ENCODE results near the gene VPS37D.
"Not testable (repeated sequence)": the region's sequence is repeated elsewhere in the genome, so short reads cannot be mapped to it uniquely, and the experiment has no call there.

The VPS37D gene

DNA sequence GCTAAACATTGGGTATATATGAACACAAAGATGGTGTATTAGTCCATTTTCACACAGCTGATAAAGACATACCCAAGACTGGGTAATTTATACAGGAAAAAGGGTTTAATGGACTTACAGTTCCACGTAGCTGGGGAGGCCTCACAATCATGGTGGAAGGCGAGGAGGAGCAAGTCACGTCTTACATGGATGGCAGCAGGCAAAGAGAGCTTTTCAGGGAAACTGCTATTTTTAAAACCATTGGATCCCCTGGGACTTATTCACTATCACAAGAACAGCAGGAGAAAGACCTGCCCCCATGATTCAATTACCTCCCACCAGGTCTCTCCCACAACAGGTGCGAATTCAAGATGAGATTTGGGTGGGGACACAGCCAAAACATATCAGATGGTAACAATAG is 12.3 kb upstream of the VPS37D start:
- CTCF ChIA-PET, H3K4me3 Mint-ChIP-seq, H3K4me1 Mint-ChIP-seq, DNase-seq, H3K36me3 Mint-ChIP-seq, H3K27ac Mint-ChIP-seq, H3K9me3 Mint-ChIP-seq: not testable (repeated sequence)
- peaks cover 36% of the 10 kb centered on the region for H3K27me3 Mint-ChIP-seq

GRCh38 chr7:73659983-73660382 is 7.6 kb upstream of the VPS37D start:
- CTCF ChIA-PET = no interaction called here
- H3K27ac Mint-ChIP-seq = no peak overlapping the region
- DNase-seq = no peak

DNA sequence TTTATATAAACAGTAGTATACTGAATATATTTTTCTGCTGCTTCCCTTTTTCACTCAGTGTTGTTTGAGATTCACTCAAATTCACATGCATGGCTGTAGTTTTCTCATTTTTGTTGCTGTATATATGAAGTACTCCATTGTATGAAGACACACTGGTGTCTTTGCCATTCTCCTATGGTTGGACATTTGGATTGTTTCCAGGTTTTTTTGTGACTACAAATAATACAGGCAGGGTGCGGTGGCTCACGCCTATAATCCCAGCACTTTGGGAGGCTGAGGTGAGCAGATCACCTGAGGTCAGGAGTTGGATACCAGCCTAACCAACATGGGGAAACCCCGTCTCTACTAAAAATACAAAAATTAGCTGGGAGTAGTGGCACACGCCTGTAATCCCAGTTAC is 7.0 kb upstream of the VPS37D start:
- H3K36me3 Mint-ChIP-seq, H3K4me3 Mint-ChIP-seq, CTCF ChIA-PET, H3K9me3 Mint-ChIP-seq, H3K4me1 Mint-ChIP-seq, DNase-seq, H3K27ac Mint-ChIP-seq: not testable (repeated sequence)
- peaks cover 52% of the 10 kb centered on the region for H3K27me3 Mint-ChIP-seq

More at GRCh38 chr7:73659983-73660382, 7.6 kb upstream of the VPS37D start:
- H3K9me3 Mint-ChIP-seq = peaks cover 6% of the 10 kb centered on the region
- no peaks in the 10 kb centered on the region for H3K36me3 Mint-ChIP-seq
- peaks cover 46% of the 10 kb centered on the region for H3K27me3 Mint-ChIP-seq
- no peak overlapping the region for H3K4me3 Mint-ChIP-seq
- no peaks in the 10 kb centered on the region for H3K4me1 Mint-ChIP-seq

DNA sequence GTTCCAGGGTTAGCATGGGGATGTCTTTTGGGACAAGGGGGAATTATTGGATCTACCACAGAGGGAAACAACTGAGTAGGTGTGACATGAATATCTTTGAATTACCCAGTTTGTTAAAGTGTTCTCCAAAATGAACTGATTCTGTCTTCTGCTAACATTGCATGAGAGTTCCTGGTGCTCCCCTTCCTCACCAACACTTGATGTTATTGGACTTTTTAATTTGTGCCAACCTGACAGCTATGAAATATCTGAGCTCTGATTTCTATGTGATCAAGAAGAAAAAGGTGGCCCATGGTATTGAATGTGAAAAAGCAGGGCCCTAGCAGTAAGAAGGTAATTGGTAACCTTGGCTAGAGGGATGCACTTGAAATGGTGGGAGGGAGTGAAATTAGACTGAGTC is 4.6 kb upstream of the VPS37D start:
- H3K9me3 Mint-ChIP-seq = peaks cover 6% of the 10 kb centered on the region
- no peaks in the 10 kb centered on the region for H3K36me3 Mint-ChIP-seq
- H3K4me1 Mint-ChIP-seq = peaks cover 6% of the 10 kb centered on the region
- H3K27ac Mint-ChIP-seq = no peak overlapping the region
- CTCF ChIA-PET = interaction anchor here (1.2 kb wide), 1 partner anchor 56 kb away, joined by 4 read pairs; no protein-coding TSS in a partner anchor
- H3K4me3 Mint-ChIP-seq = no peak overlapping the region
- DNase-seq = no peak
- H3K27me3 Mint-ChIP-seq = peaks cover 70% of the 10 kb centered on the region

DNA sequence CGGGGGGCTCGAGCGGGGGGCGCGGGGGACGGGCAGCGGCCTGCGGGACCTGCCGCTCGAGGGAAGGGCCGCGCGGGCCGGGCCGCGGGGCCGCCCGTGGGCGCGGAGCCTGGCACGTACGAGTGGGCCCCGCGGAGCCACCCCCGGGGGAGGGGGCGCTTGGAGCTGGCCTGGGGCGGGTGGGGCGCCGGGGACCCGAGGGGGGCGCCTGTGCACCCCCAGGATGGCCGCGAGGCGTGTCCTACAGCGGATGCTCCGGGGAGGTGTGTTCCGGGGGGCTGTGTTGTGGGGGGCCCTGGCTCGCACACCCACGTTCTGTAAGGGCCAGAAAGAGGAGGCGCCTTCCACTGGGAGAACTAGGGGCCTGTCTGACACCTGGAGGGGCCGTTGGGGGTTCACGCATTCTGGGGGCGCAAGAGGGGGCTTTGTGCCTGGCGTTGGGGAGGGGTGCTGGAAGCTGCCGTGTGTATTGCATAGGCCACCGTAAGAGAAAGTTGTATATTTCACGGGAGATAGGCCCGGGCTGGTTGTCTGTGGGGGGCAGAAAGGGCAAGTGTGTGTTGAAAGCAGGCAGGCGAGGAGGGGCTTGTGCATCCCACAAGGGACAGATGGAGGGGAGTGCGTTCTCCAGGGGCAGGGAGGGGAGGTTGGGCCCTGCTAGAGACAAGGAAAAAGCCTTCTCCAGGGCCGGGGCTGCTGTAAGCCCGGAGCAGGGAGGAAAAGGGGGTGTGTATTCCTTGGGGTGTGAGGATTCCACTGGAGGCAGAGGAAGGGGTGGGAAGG is 663 bp downstream of the VPS37D start:
- peak; percentile 42 for DNase-seq
- H3K27ac Mint-ChIP-seq = no peak overlapping the region

GRCh38 chr7:73668886-73669230 is 1.2 kb downstream of the VPS37D start:
- CTCF ChIA-PET = interaction anchor here (1.4 to 2.6 kb wide), 2 partner anchors 62 to 65 kb away, joined by 4 to 6 read pairs; no protein-coding TSS in a partner anchor
- Mint-ChIP-seq H3K27me3 (peaks cover 78% of the 10 kb centered on the region), H3K4me1 (peaks cover 11% of the 10 kb centered on the region), H3K9me3 (no peaks in the 10 kb centered on the region), H3K27ac (no peak overlapping the region), H3K36me3 (no peaks in the 10 kb centered on the region), H3K4me3 (peak overlapping the region; percentile 73)
- no peak for DNase-seq

More for the DNA sequence above, 663 bp downstream of the VPS37D start:
- Mint-ChIP-seq H3K27me3 (peaks cover 80% of the 10 kb centered on the region), H3K4me1 (peaks cover 11% of the 10 kb centered on the region), H3K4me3 (peak overlapping the region; percentile 73), H3K36me3 (no peaks in the 10 kb centered on the region), H3K9me3 (peaks cover under 1% of the 10 kb centered on the region)
- CTCF ChIA-PET = interaction anchor here (1.0 to 2.6 kb wide), 2 partner anchors 61 to 64 kb away, joined by 6 to 8 read pairs; no protein-coding TSS in a partner anchor

GRCh38 chr7:73669288-73669701 is 1.7 kb downstream of the VPS37D start:
- Mint-ChIP-seq H3K27ac (no peak overlapping the region), H3K4me3 (no peak overlapping the region), H3K4me1 (peaks cover 11% of the 10 kb centered on the region), H3K9me3 (no peaks in the 10 kb centered on the region), H3K27me3 (peaks cover 75% of the 10 kb centered on the region), H3K36me3 (no peaks in the 10 kb centered on the region)
- no peak for DNase-seq
- CTCF ChIA-PET = interaction anchor here (1.4 to 2.6 kb wide), 2 partner anchors 62 to 65 kb away, joined by 4 to 6 read pairs; no protein-coding TSS in a partner anchor

GRCh38 chr7:73669858-73670385 is 2.3 kb downstream of the VPS37D start:
- CTCF ChIA-PET = interaction anchor here (1.4 to 2.6 kb wide), 2 partner anchors 63 to 66 kb away, joined by 4 to 6 read pairs; no protein-coding TSS in a partner anchor
- Mint-ChIP-seq H3K27me3 (peaks cover 75% of the 10 kb centered on the region), H3K9me3 (no peaks in the 10 kb centered on the region), H3K4me1 (peaks cover 11% of the 10 kb centered on the region), H3K36me3 (no peaks in the 10 kb centered on the region), H3K4me3 (no peak overlapping the region), H3K27ac (no peak overlapping the region)
- DNase-seq = no peak

GRCh38 chr7:73671322-73671661 is 3.7 kb downstream of the VPS37D start:
- H3K4me3 Mint-ChIP-seq = no peak overlapping the region
- H3K27ac Mint-ChIP-seq = no peak overlapping the region
- CTCF ChIA-PET = interaction anchor here (0.7 kb wide), 1 partner anchor 62 kb away, joined by 4 read pairs; no protein-coding TSS in a partner anchor
- H3K9me3 Mint-ChIP-seq = no peaks in the 10 kb centered on the region
- DNase-seq = no peak
- peaks cover 9% of the 10 kb centered on the region for H3K4me1 Mint-ChIP-seq
- H3K27me3 Mint-ChIP-seq = peaks cover 65% of the 10 kb centered on the region
- H3K36me3 Mint-ChIP-seq = no peaks in the 10 kb centered on the region

- no peak for DNase-seq
- H3K27me3 Mint-ChIP-seq = peaks cover 62% of the 10 kb centered on the region
- H3K4me1 Mint-ChIP-seq = peaks cover 9% of the 10 kb centered on the region
- CTCF ChIA-PET = no interaction called here
- no peak overlapping the region for H3K27ac Mint-ChIP-seq
- H3K36me3 Mint-ChIP-seq = no peaks in the 10 kb centered on the region
- no peaks in the 10 kb centered on the region for H3K9me3 Mint-ChIP-seq
- no peak overlapping the region for H3K4me3 Mint-ChIP-seq
Observed at GRCh38 chr7:73671857-73672445, 4.3 kb downstream of the VPS37D start.

DNA sequence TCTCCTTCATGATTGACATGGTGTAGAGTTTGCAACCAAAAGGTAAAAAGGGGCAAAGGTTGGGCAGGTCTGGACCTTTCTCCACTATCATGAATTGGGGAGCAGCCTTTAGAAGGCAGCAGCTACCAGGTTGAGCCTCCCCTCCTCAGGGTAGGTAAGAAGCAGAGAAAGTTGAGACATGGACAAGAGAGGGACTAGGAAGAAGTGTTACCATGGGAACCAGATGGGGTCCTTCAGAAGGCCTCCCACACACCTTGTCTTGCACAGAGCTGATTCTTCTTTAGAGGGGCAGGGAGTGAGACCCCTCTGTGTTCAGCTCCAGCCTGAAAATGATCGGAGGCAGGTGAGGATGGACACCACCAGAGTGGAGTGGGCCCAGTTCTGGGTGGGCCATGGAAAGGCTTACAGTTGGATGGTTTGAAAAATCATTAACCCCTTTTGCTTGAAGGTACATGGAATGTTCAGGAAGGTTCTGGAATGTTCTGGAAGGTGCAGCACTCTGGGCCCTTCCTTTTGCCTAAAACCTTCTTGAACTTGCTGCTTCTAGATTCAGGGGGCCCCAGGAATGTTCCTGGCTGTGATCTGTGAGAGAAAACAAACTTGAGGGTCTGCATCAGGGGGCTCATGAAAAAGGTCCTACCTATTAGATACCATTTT is 7.0 kb downstream of the VPS37D start:
- CTCF ChIA-PET = interaction anchor here (0.5 to 1.0 kb wide), 2 partner anchors 26 to 68 kb away, joined by 3 to 4 read pairs; no protein-coding TSS in a partner anchor
- H3K4me3 Mint-ChIP-seq = no peak overlapping the region
- H3K27me3 Mint-ChIP-seq = peaks cover 39% of the 10 kb centered on the region
- no peak for DNase-seq
- H3K4me1 Mint-ChIP-seq = no peaks in the 10 kb centered on the region
- no peaks in the 10 kb centered on the region for H3K9me3 Mint-ChIP-seq
- no peak overlapping the region for H3K27ac Mint-ChIP-seq
- peaks cover 6% of the 10 kb centered on the region for H3K36me3 Mint-ChIP-seq

GRCh38 chr7:73676062-73676461 is 8.4 kb downstream of the VPS37D start:
- H3K4me1 Mint-ChIP-seq, H3K4me3 Mint-ChIP-seq, CTCF ChIA-PET, DNase-seq, H3K27ac Mint-ChIP-seq, H3K9me3 Mint-ChIP-seq: not testable (repeated sequence)
- Mint-ChIP-seq H3K27me3 (peaks cover 25% of the 10 kb centered on the region), H3K36me3 (peaks cover 10% of the 10 kb centered on the region)

- CTCF ChIA-PET = no interaction called here
- Mint-ChIP-seq H3K4me1 (peaks cover 26% of the 10 kb centered on the region), H3K4me3 (no peak overlapping the region), H3K27me3 (peaks cover 11% of the 10 kb centered on the region), H3K36me3 (peaks cover 15% of the 10 kb centered on the region), H3K9me3 (no peaks in the 10 kb centered on the region), H3K27ac (no peak overlapping the region)
- no peak for DNase-seq
Observed at GRCh38 chr7:73678862-73679261, 11.2 kb downstream of the VPS37D start.

GRCh38 chr7:73679709-73680108 is 12.1 kb downstream of the VPS37D start:
- no peak for DNase-seq
- Mint-ChIP-seq H3K4me1 (peaks cover 29% of the 10 kb centered on the region), H3K27ac (no peak overlapping the region), H3K36me3 (peaks cover 17% of the 10 kb centered on the region), H3K9me3 (no peaks in the 10 kb centered on the region), H3K4me3 (no peak overlapping the region), H3K27me3 (peaks cover 6% of the 10 kb centered on the region)
- CTCF ChIA-PET = no interaction called here
